GM12892 (cell line): ENCODE results near the gene CDX1.

Experiments
- POLR2A ChIP-seq: IDR thresholded peaks from 2 replicates; pipeline ENCODE4 v1.6.1; 2011; ENCODE audit warnings: low read depth, low read length, control low read depth
- POLR2AphosphoS5 ChIP-seq: IDR thresholded peaks from 2 replicates; pipeline ENCODE4 v1.6.1; 2011; ENCODE audit warnings: low read depth, low read length, control low read depth

DNA sequence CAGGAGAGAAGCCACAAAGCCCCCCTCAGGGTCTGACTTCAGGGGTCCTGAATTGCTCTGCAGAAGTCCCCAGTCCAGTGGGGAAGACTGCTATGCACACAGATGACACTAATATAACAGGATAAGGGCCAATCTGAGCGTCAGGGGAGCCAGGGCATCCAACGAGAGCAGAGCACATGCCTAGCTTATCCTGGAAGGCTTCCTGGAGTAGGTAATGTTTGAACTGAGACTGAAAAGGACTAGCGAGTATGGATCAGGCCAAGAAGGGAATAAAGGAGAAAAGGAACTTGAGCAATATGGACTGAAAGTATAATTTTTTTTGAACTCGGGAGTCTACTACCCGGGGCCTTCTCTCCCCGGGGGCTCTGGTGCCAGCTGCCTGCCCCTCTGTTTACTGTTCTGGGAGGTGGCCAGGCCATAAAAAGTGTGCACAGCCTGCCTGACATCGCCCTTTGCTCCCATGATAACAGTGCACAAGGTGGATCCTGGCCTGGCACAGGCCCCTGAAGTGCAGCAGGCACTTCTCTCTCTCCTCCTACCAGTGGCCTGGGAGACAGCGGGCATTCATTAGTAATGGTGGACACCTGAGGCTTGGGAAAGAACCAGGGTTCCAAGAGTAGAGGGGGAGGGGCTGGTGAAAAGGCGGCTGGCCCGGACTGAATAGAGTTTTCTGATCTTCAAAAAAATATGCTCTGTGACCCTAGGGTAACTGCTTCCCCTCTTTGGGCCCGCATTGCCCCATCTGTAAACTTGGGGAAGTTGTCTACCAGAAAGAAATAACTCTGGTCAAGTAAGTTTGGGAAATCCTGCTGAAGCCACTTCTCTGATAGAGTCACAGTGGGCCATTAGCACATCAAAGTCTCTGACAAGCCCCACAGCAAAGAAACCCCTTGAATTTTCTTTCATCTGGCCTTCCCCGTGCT lies 18.7 kb downstream of the CDX1 start:
- no peak for TF ChIP-seq POLR2A
- TF ChIP-seq POLR2AphosphoS5: no peak
